HG03457 (cell line): ENCODE data around the gene DZIP1.
"Not testable (repeated sequence)": the region's sequence is repeated elsewhere in the genome, so short reads cannot be mapped to it uniquely, and the experiment has no call there.

Source experiments
- ATAC-seq: cut with Tn5 transposase; IDR thresholded peaks from one replicate; pipeline ENCODE4 v1.9.1; 2021; ENCODE audit warnings: moderate number of reproducible peaks; ENCODE audit not compliant: unreplicated experiment

DZIP1 gene

DNA sequence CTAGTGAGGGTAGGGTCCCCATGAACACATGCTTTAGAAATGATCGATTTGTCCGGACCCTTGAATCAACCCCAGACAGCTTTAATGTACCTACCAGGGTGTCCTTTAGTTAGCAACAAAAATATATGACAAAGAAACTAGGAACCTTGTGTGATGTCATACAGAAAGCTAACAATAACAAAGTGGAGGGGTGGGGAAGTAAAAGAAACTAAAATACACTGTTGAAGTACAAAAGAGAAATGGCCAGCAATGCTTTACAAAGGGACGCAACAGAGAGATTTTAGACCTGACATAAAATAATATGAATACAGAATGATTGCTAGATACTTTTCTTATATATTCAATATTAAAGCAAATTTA is 40.0 kb downstream of the DZIP1 start:
- ATAC-seq = no peak

DNA sequence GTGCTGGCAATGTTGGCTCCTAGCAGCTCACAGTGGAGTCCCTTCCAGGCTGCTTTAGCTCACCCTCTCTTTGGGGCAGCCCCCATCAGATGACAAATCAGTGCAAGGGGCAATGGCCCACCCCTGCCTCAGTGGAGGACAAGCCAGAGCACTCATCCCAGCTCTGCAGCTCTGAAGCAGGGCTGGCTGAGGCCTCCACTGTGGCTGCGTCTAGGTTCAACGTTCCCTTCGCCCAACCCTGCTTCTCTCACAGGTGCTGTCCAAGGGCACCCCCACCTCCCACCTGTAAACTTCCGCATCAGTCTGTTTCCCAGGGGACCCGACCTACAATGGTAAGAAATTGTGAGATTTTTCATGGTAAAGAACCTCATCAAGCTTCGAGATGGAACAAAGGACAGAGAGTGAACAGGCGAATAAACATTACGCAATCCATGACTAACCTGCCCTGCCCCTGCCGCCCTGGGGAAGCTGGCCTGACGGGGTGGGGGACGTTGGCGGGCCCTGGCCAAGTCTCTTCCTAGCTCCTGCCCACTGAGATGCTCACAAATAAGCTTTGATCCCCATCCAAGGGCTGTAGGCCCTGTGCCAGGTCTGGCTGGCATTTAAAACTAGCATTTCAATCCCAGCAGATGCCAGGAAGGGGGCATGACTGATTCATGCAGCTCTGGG is 40.5 kb downstream of the DZIP1 start:
- ATAC-seq = no peak

DNA sequence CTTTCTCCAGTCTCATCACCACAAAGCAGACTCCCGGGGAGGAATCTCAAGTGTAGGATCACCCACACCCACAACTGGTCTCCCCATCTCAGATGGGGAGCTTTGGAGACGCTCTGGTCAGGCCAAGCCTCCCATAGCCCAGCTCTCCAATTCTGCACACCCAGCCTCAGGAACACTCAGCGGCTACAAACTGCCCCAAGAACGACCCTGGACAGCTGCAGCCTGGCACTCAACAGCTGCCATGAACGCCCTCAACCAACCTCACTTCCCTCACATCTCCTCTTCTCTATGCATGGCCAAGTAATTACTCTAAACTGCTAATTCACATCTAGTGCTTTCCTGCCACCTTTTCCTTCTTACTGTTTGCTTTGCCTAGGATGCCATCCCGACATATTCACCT is 42.6 kb downstream of the DZIP1 start:
- ATAC-seq = no peak

DNA sequence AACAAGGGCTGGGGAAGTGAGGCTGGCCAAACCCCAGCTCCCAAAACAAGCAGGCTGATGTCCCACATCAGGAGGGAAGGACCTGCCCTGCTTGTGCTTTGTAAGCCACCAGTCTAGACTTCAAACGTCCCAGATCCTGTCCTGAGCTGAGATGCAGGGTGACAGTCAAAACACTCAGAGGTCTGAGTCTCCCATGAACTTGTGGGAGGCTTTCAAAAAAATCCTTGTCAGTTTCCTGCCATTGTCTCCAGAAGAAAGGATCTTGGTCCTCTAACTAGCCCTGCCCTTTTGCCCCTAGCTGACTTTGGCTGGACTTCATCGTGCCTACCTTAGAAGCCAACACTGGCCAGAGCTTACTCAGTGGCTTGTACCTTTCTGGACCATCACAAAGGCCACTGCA is 43.3 kb downstream of the DZIP1 start:
- no peak for ATAC-seq

DNA sequence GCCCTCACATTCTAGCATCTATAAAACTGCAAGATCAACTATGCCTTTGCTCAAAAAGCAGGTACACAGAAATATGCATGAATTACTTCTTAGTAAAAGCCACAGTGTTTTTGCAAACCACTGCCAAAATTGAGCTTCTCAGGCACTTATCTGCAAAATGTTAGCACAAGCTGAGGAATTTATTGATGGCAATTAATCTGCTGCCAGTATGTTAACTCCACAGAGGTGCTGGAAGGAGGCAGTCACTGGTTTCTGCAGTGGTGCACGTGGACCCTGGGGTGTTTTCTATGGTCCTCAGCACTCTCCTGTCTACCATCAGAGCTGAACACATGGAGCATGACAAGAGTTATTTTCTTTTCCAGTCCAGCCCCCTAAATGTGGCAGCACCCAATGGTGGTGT is 47.8 kb downstream of the DZIP1 start:
- no peak for ATAC-seq

DNA sequence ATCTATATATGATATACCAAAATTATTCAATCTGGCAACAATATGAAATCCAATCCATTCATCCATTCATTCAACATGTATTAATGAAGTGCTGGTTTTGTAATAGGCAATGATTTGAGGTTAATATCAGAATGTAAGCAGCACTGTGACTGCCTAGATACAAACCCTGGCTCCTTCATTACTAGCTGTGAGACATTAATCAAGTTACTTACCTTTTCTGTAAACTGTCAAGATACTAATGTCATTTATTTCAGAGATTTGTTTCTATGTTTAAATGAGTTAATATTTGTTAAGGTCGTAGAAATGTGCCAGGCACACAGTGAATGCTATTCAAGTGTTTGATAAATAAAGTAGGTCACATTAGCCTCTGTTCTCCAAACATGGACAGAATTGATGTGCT is 51.0 kb downstream of the DZIP1 start:
- no peak for ATAC-seq

DNA sequence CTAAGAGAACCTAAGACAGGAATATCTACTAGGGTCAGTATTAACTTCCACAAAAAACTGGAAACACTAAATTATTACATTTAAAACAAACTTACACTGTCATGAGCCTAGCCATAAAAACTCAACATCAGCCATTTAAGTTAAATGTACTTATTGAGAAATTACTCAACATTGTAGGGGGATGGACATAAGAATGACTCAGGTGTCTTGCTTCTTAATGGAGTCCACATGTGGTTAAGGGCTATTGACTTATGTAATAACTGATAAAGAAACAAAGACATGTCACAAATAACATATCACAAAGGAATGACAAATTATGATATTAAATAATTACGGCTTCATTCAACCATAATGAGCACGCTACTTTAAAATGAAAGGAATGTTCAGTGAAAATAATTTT is 55.8 kb downstream of the DZIP1 start:
- no peak for ATAC-seq

DNA sequence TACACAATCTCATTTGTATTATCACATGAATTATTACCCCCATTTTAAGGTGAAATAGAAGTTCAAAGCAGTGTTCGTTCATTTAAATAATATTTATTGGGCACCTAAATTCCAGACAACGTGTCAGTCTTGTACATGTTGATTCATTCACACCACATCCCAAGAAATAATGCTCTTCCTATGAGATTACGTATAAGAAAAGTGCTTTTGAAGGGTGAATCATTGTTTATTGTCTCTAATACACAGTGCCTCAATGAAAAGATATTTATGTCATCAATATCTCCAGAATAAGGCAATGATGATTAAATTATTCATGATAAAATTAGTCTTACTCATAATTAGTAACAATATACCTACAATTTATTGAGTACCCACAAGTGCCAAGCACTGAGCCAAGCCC is 56.4 kb downstream of the DZIP1 start:
- no peak for ATAC-seq

DNA sequence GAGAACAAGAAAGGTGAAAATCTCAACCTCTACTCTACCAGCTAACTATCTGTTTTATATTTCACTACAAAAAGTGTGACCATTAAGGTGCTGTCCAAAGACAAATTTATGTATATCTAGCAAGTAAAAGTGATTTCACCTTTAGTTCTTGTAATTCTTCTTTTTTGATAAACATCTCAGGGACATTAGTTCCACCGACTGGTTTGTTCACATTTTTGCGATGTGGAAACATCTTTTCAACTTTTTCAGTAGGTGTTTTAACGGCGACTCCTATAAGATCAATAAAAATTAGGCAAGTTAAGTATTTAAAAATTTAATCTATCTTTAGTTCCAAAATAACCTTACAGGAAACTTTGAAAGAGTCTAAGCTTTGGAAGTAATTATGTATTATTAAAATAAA is 58.6 kb downstream of the DZIP1 start:
- ATAC-seq = no peak

DNA sequence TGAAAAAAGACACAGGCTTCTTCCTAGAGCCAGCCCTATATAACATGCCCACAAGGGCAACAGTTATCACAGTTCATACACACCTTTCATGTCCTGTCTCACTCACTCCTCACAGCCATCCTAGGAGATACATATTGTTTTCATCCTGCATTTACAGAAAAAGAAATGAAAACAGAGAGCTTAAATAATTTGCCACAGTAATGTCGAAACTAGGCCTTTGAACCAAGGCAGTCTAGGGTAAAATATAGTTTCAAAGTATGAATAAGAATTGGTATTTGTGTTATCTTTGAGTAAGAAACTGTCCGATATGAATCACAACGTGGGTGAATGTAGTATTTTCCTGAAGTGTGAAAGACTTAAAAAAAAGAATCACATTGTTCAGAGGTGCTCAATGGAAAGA is 65.2 kb downstream of the DZIP1 start:
- ATAC-seq = peak; percentile 75

DNA sequence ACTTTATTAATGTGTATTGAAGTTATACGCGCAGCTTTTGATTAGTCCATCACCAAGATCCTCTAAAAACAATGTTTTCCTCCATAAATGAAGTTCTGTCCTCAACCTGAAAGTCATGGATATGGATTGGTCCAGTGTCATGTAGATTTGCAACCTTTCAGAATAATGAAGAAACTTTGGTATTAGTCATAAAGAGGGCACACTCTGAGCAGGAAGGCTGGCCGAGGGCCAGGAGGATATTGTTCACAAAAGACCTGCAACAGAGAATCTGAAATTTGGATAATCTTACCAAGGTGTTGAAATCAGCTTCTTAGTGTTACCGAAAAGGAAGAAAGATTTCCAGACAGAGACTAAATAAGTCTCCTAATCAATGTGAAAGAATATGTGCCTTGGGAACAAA is 71.3 kb downstream of the DZIP1 start:
- no peak for ATAC-seq

DNA sequence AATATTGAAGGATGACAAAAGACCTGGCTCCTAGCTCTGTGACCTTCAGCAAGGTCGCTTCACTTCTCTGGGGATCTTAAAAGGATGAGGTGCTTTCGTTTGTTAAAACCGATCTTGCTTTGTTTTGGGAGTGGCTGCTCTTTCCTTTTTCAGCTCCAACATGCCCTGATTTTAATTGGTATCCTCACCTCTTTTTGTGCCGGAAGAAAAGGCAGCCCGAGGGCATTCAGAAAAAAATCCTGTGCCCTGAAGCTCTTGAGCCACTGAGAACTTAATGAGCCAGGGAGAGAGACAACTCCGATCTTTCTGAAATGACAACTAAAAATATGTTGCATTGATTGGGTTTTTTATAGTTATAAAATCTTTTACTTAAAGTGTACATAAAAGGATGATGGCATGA is 72.6 kb downstream of the DZIP1 start:
- ATAC-seq = no peak

DNA sequence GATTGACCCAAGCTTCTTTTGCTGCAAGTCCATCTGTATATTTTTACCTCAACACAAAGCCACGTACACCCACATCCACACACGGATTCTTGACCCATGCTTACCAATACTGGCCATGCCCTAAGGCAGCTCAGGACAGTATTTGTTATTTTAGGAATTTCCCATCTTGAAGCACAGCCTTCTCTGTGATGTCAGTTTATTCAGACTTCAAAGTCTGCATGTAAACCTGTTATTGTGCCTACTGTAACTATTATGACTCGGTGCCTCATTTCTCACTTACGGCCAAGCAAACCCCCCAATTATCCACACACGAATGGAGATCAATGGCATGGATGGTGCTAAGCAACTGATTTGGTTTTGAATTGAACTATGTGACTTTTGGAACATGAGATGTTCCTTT is 74.5 kb downstream of the DZIP1 start:
- ATAC-seq = no peak

DNA sequence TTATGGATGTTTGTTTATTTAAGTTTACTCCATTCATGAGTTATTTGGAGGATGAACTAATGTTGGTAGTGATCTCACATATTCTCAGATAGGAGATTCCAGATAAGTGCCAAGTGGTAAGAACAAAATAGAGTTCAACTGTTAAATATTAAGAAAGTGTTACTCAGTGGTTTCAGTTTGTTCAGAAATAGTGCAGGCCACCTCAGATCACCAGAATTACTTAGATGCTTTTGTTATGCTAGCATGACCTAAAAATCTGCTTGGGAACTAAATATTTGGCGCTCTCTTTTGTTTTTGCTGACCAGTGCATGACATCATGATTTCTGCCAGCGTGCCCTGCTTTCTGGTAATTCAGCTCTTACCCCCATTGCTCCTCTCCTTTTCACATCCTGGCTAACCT is 76.4 kb downstream of the DZIP1 start:
- no peak for ATAC-seq

DNA sequence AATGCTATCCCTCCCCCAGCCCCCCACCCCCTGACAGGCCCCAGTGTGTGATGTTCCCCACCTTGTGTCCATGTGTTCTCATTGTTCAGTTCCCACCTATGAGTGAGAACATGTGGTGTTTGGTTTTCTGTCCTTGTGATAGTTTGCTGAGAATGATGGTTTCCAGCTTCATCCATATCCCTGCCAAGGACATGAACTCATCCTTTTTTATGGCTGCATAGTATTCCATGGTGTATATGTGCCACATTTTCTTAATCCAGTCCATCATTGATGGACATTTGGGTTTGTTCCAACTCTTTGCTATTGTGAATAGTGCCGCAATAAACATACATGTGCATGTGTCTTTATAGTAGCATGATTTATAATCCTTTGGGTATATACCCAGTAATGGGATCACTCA is 78.7 kb downstream of the DZIP1 start:
- not testable (repeated sequence) for ATAC-seq

DNA sequence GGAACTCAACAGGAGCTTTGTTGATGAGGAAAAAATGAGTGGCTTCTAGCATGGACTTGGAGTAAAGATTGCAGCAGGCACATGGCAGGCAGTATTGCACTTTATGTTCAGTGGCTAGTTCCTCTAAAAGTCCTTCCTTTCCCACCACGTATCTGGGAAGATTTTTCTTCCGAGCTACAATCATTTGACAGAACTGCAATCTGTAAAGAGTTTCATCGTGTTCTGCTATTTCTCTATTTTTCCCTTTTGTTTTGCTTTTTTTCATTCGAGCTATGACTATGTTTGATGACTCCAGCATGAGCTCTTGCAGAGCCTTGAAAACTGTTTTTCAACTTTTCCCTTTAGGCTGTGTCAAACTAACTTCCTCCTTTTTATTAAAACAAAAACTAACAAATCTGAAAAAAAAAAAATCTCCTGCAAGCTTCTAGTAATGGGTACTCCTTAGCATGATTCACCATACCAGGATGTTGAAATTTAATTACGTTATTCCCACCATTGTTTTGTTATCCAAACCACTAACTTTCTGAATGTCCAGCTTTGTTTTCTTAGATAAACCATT is 79.7 kb downstream of the DZIP1 start:
- no peak for ATAC-seq

DNA sequence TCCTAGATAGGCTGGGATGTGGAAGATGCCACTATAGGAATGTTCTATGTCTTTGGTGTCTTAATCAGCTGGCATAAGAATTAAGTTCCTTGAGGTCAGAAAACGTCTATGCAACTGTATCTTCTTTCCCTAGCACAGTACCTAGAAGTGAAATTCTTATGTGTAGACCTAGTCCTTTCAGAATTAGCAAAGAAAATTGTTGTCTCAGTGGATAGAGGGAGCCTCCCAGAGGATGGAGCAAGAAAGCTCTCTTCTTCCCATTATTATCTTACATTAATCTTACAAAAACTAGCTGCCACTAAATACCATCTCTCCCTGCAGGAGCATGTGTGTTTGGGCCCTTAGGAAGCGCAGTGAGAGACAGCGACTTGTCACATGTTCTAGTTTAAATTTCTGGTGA is 80.4 kb downstream of the DZIP1 start:
- no peak for ATAC-seq

DNA sequence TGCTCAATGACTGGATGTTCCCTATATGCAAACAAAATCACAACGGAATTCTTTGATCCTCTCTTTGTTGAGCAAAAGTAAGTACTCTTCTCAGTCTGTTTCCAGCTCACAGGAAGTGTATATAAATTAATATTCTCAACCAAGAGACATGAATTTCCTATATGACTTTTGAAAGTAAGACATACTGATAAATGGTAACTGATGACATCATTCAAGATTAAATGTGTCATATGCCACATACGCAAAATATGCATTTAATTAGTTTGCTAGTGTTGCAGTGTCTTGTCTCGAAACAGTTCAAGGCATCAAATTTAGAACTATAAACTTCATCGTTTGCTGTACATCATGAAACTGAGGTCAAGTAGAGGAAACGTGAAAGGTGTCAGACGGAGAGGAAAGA is 84.1 kb downstream of the DZIP1 start:
- ATAC-seq = no peak

DNA sequence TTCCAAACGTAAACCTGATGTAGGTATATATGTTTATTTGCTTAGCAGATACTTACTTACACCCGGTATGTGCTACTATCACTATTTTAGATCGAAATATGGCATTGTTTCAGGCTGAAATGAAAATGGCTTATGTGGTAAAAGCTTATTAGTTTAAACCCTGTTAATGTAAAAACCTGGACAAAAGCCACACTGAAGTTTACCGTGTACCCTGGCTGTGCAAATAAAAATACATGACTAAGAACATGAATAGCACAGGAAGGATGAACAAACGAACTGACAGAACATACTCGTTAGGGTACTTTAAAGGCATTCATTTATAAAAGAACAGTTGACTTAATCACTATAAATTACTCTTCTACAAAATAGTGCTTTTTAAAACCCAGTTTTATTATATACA is 85.4 kb downstream of the DZIP1 start:
- no peak for ATAC-seq

DNA sequence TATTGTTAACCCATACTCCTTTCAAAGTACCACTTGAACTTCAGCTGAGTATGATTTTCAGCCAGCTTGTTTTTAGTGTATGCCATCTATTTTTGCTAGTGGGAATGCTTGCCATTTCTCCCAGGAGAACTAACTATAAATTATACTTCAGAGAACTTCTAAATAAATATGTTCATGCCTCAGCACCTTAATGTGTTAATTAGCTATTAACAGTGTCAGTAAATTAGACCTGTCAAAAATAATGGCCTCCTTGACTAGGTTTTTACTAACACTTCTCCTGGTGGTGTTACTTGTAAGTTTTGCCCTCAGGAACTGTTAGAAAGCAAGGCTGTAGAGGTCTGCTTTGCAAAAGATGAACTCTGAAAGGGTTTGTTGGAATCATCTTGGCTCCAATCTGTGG is 87.5 kb downstream of the DZIP1 start:
- ATAC-seq = no peak

DNA sequence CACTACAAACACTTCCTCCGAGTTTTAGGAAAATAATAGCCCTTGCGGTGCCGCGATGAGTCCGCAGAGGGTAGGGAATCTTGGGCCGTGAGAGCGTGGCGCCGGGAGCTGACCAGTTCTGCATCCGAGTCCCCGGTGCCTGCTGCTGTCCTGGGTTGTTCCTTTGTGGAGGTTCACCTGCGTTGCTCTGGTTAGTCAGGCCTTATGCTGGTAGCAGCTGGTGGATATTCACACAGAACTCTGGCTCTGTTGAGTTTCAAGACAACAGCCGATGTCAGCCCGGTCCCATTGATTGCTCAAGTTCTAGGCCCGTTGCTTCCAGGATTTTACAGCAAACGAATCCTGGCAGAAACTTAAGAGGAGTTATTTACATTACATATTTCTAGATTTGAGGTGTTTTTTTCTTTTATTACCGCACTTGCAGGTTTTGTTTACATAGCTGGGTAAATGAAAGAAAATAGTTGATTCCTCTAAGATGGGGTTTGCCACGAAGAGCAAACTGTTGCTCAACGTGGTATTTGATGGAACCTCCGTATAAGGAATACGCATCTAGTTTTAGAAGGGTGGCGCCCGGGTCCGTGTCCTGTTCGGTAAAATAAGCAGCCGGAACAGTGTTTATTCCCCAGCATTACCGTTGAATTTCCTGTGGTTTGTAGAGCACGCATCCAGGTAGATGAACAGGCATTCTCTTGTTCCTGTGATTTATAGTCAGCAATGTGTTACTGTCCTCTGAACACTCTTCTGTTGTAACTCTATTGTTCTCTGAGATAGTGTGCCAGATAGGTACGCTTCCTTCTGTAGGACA is 90.7 kb downstream of the DZIP1 start:
- no peak for ATAC-seq
